ENCODE measurements around the gene ADAM33. TPM values are rescaled to one million over a fixed set of nuclear protein-coding genes. Genes with fewer than 3 reads are reported as not detected.

ADAM33 gene
- total RNA-seq, 4 donors from 2014 or later: 15.0 to 150 (median 44.6) TPM

- intact Hi-C loops (cut with DNase I; ENCODE audit: low total_unique reads) (no loop called here), in situ Hi-C loops (cut with MboI; ENCODE audit: low pct_ligation_motif_present in 1 of 4, low pct_unique_long_range_greater_than_20kb in 1 of 4, low sequenced_read_pairs in 3 of 4) (no loop called here)
- H3K36me3 ChIP-seq: no peaks in the 10 kb centered on the region
- peaks cover 13% of the 10 kb centered on the region for H3K27me3 ChIP-seq
- H3K4me1 ChIP-seq: no peaks in the 10 kb centered on the region
- no peak for DNase-seq
- H3K4me3 ChIP-seq: no peak overlapping the region
- TF ChIP-seq POLR2AphosphoS5 (IDR thresholded peaks at IDR 0.05) (no peak), EP300 (IDR thresholded peaks at IDR 0.05; ENCODE audit: low read depth) (no peak), CTCF (IDR thresholded peaks at IDR 0.05) (no peak), POLR2A (IDR thresholded peaks at IDR 0.05) (no peak)
- 70 to 78% methylated on average over 3 to 17 of the region's 17 CpGs for WGBS, 2 donors (ENCODE audit: low coverage in 1 of 2)
- no peaks in the 10 kb centered on the region for H3K9me3 ChIP-seq
- H3K27ac ChIP-seq: no peak overlapping the region
Measured at GRCh38 chr20:3654326-3655130, 27.3 kb downstream of the ADAM33 start.

GRCh38 chr20:3653921-3654320 lies 27.9 kb downstream of the ADAM33 start:
- TF ChIP-seq POLR2AphosphoS5 (IDR thresholded peaks at IDR 0.05) (no peak), POLR2A (IDR thresholded peaks at IDR 0.05) (no peak), EP300 (IDR thresholded peaks at IDR 0.05; ENCODE audit: low read depth) (no peak), CTCF (IDR thresholded peaks at IDR 0.05) (no peak)
- Histone ChIP-seq H3K4me1 (no peaks in the 10 kb centered on the region), H3K27ac (no peak overlapping the region), H3K4me3 (no peak overlapping the region), H3K27me3 (peaks cover 8% of the 10 kb centered on the region), H3K36me3 (no peaks in the 10 kb centered on the region), H3K9me3 (no peaks in the 10 kb centered on the region)
- intact Hi-C loops (cut with DNase I; ENCODE audit: low total_unique reads) (no loop called here), in situ Hi-C loops (cut with MboI; ENCODE audit: low pct_ligation_motif_present in 1 of 4, low pct_unique_long_range_greater_than_20kb in 1 of 4, low sequenced_read_pairs in 3 of 4) (no loop called here)
- no peak for DNase-seq
- 31 to 55% methylated on average over 2 of the region's 2 CpGs for WGBS, 2 donors (ENCODE audit: low coverage in 1 of 2)

GRCh38 chr20:3652676-3653596 lies 28.9 kb downstream of the ADAM33 start:
- WGBS, 2 donors (ENCODE audit: low coverage in 1 of 2): 81 to 100% methylated on average over 1 to 10 of the region's 10 CpGs
- Histone ChIP-seq H3K36me3 (no peaks in the 10 kb centered on the region), H3K27me3 (no peaks in the 10 kb centered on the region), H3K4me1 (no peaks in the 10 kb centered on the region), H3K9me3 (no peaks in the 10 kb centered on the region), H3K4me3 (no peak overlapping the region), H3K27ac (no peak overlapping the region)
- intact Hi-C loops (cut with DNase I; ENCODE audit: low total_unique reads): no loop called here
- DNase-seq: no peak
- TF ChIP-seq EP300 (IDR thresholded peaks at IDR 0.05; ENCODE audit: low read depth): no peak
- TF ChIP-seq POLR2AphosphoS5 (IDR thresholded peaks at IDR 0.05): no peak
- TF ChIP-seq POLR2A (IDR thresholded peaks at IDR 0.05): no peak
- TF ChIP-seq CTCF (IDR thresholded peaks at IDR 0.05): no peak
- in situ Hi-C loops (cut with MboI; ENCODE audit: low pct_ligation_motif_present in 1 of 4, low pct_unique_long_range_greater_than_20kb in 1 of 4, low sequenced_read_pairs in 3 of 4): no loop called here

- in situ Hi-C loops (cut with MboI; ENCODE audit: low pct_ligation_motif_present in 1 of 4, low pct_unique_long_range_greater_than_20kb in 1 of 4, low sequenced_read_pairs in 3 of 4) (no loop called here), intact Hi-C loops (cut with DNase I; ENCODE audit: low total_unique reads) (no loop called here)
- Histone ChIP-seq H3K36me3 (no peaks in the 10 kb centered on the region), H3K27ac (no peak overlapping the region), H3K4me3 (no peak overlapping the region), H3K4me1 (no peaks in the 10 kb centered on the region), H3K27me3 (no peaks in the 10 kb centered on the region), H3K9me3 (no peaks in the 10 kb centered on the region)
- no peak for DNase-seq
- 85 to 93% methylated on average over 4 to 9 of the region's 9 CpGs for WGBS, 2 donors (ENCODE audit: low coverage in 1 of 2)
- TF ChIP-seq POLR2A (IDR thresholded peaks at IDR 0.05): no peak
- TF ChIP-seq POLR2AphosphoS5 (IDR thresholded peaks at IDR 0.05): no peak
- no peak for TF ChIP-seq EP300 (IDR thresholded peaks at IDR 0.05; ENCODE audit: low read depth)
- no peak for TF ChIP-seq CTCF (IDR thresholded peaks at IDR 0.05)
Measured at GRCh38 chr20:3652221-3652620, 29.6 kb downstream of the ADAM33 start.

Data from transverse colon (tissue), 4 donors.